Pulmonary artery endothelial cell (primary cell): Measurements from ENCODE around the gene C22orf39. TPM values are rescaled to one million over a fixed set of nuclear protein-coding genes. Genes with fewer than 3 reads are reported as not detected.

Experiments
- DNase-seq: peaks from one replicate; pipeline ENCODE4 v3.0.0-alpha.2; 2011; ENCODE audit warnings: low read depth, low spot score
- total RNA-seq: library from RNA; depleted of rRNA; stranded (reverse); fragments of >200 nt; gene quantifications from 2 replicates; pipeline ENCODE4 v1.2.3, GENCODE V29; 2014

Gene C22orf39
- total RNA-seq, 1 donor from 2014 or later = 21.4 TPM

GRCh38 chr22:19430890-19431541, 16.5 kb downstream of the C22orf39 start:
- DNase-seq = no peak

- no peak for DNase-seq
Observed at GRCh38 chr22:19429950-19430889, 17.3 kb downstream of the C22orf39 start.

GRCh38 chr22:19424186-19424500, 23.4 kb downstream of the C22orf39 start:
- no peak for DNase-seq

- DNase-seq = no peak
Observed at GRCh38 chr22:19422440-19423301, 24.8 kb downstream of the C22orf39 start.

GRCh38 chr22:19420321-19420720, 27.2 kb downstream of the C22orf39 start:
- no peak for DNase-seq

- no peak for DNase-seq
Observed at GRCh38 chr22:19419464-19420178, 27.9 kb downstream of the C22orf39 start.

GRCh38 chr22:19419086-19419463, 28.4 kb downstream of the C22orf39 start:
- DNase-seq = no peak

GRCh38 chr22:19412923-19413322, 34.6 kb downstream of the C22orf39 start:
- DNase-seq = no peak

GRCh38 chr22:19412478-19412877, 35.0 kb downstream of the C22orf39 start:
- no peak for DNase-seq

GRCh38 chr22:19411690-19412045, 35.8 kb downstream of the C22orf39 start:
- DNase-seq = no peak

GRCh38 chr22:19410941-19411689, 36.4 kb downstream of the C22orf39 start:
- DNase-seq = no peak

GRCh38 chr22:19407649-19408606, 39.6 kb downstream of the C22orf39 start:
- no peak for DNase-seq

GRCh38 chr22:19406846-19407245, 40.7 kb downstream of the C22orf39 start:
- no peak for DNase-seq

GRCh38 chr22:19406281-19406811, 41.2 kb downstream of the C22orf39 start:
- DNase-seq = no peak

GRCh38 chr22:19405652-19406051, 41.9 kb downstream of the C22orf39 start:
- DNase-seq = no peak

- DNase-seq = no peak
Observed at GRCh38 chr22:19405133-19405532, 42.4 kb downstream of the C22orf39 start.

- DNase-seq = no peak
Observed at GRCh38 chr22:19404676-19405075, 42.8 kb downstream of the C22orf39 start.

GRCh38 chr22:19402642-19403191, 44.8 kb downstream of the C22orf39 start:
- no peak for DNase-seq

- no peak for DNase-seq
Observed at GRCh38 chr22:19401483-19401882, 46.0 kb downstream of the C22orf39 start.
